ENCODE measurements around the gene PRKCZ. TPM values are rescaled to one million over a fixed set of nuclear protein-coding genes. Genes with fewer than 3 reads are reported as not detected.

PRKCZ gene
- total and polyA plus RNA-seq, 2 donors (not counting 1 experiment from before 2014, with no cell fraction given), result 1.6 to 2.0 TPM

DNA sequence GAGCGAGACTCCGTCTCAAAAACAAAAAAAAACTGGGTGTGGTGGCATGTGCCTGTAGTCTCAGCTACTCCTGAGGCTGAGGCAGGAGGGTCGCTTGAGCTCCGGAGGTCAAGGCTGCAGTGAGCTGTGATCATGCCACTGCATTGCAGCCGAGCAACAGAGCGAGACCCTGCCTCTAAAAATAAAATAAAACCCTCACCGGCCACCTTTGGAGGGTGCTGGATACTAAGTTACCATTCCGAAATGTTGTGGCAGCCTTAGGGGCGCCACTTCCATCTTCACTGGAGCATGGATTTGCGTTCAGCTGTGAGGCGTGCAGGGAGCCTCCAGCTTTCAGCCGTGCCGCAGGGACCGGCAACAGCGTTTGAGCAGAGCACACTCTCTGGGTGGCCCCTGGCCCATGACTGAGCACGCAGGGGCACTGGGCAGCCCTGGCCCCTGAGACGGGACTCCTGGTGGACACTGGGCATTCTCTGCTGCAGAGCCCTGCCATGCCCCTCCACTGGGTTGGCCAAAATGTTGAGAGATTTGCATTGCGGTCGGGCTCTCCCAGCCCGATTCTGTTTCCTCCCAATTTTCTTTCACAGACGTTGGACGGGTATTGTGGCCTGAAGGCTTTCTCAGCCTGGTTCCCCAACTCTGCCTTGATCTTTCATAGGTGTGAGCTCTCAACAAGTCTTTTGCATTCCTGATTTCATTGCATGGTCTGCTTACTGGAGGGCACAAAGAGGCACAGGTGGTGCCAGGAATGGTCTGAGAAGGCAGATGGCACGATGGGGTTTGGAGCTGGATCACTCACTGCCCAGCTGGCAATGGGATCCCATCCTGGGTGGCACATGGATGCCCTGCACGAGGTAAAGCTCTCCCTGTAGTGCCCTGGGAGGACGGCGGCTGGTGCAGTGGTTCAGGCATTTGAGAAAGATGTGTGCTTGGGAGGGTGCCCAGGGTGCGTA is 40.8 kb upstream of the PRKCZ start:
- Histone ChIP-seq H3K9me3 (ENCODE audit: control insufficient read depth, insufficient read depth, low read depth, low read length) (no peaks in the 10 kb centered on the region), H3K9ac (ENCODE audit: insufficient read depth, low read length) (no peak overlapping the region), H3K4me3 (replicated peaks in 1 of 4; ENCODE audit: control extremely low read depth in 1 of 4, insufficient read depth in 1 of 4, low read depth in 3 of 4, low read length in 4 of 4) (no peak overlapping the region), H3K4me1 (ENCODE audit: control insufficient read depth, extremely low read depth, insufficient read depth, low read length) (no peaks in the 10 kb centered on the region), H3K36me3 (ENCODE audit: control insufficient read depth, insufficient read depth, low read length) (no peaks in the 10 kb centered on the region), H3K27ac (ENCODE audit: insufficient read depth, low read length) (no peak overlapping the region), H3K79me2 (ENCODE audit: control insufficient read depth, insufficient read depth, low read length) (no peaks in the 10 kb centered on the region), H4K20me1 (ENCODE audit: control insufficient read depth, extremely low read depth, insufficient read depth, low read length) (no peaks in the 10 kb centered on the region), H2AFZ (ENCODE audit: low read length) (no peak overlapping the region), H3K4me2 (ENCODE audit: extremely low read depth, insufficient read depth, low read length) (no peak overlapping the region), H3K27me3 (ENCODE audit: control insufficient read depth, insufficient read depth, low read length) (no peaks in the 10 kb centered on the region)
- DNase-seq (ENCODE audit: low read depth in 2 of 2), result no peak
- TF ChIP-seq EZH2 (IDR thresholded peaks at IDR 0.05; ENCODE audit: low read length, missing control alignments), result no peak
- TF ChIP-seq, protein P1, sequence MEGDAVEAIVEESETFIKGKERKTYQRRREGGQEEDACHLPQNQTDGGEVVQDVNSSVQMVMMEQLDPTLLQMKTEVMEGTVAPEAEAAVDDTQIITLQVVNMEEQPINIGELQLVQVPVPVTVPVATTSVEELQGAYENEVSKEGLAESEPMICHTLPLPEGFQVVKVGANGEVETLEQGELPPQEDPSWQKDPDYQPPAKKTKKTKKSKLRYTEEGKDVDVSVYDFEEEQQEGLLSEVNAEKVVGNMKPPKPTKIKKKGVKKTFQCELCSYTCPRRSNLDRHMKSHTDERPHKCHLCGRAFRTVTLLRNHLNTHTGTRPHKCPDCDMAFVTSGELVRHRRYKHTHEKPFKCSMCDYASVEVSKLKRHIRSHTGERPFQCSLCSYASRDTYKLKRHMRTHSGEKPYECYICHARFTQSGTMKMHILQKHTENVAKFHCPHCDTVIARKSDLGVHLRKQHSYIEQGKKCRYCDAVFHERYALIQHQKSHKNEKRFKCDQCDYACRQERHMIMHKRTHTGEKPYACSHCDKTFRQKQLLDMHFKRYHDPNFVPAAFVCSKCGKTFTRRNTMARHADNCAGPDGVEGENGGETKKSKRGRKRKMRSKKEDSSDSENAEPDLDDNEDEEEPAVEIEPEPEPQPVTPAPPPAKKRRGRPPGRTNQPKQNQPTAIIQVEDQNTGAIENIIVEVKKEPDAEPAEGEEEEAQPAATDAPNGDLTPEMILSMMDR (conservative IDR thresholded peaks at IDR 0.05 in 1 of 2, IDR thresholded peaks at IDR 0.05 in 1 of 2; ENCODE audit: low read depth in 1 of 2, low read length in 2 of 2), result no peak

DNA sequence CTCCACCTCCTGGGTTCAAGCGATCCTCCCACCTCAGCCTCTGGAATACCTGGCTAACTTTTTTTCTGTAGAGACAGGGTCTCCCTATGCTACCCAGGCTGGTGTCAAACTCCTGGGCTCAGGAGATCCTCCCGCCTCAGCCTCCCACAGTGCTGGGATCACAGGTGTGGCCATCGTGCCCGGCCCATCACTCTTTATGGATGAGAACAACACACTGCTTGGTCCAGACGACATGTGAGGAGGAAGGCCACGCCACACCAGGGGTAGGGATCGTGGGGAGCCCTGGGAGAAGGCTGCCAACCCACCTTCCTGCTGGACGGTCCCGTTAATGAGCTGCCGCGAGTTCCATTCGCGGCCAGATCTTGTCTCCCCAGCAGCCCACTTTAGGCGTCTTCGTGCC is 36.0 kb upstream of the PRKCZ start:
- Histone ChIP-seq H2AFZ (ENCODE audit: low read length) (no peak overlapping the region), H3K4me1 (ENCODE audit: control insufficient read depth, extremely low read depth, insufficient read depth, low read length) (no peaks in the 10 kb centered on the region), H3K4me2 (ENCODE audit: extremely low read depth, insufficient read depth, low read length) (no peak overlapping the region), H3K9ac (ENCODE audit: insufficient read depth, low read length) (no peak overlapping the region), H3K27me3 (ENCODE audit: control insufficient read depth, insufficient read depth, low read length) (peaks cover 15% of the 10 kb centered on the region), H3K79me2 (ENCODE audit: control insufficient read depth, insufficient read depth, low read length) (no peaks in the 10 kb centered on the region), H3K36me3 (ENCODE audit: control insufficient read depth, insufficient read depth, low read length) (no peaks in the 10 kb centered on the region), H3K9me3 (ENCODE audit: control insufficient read depth, insufficient read depth, low read depth, low read length) (no peaks in the 10 kb centered on the region), H3K27ac (ENCODE audit: insufficient read depth, low read length) (no peak overlapping the region), H4K20me1 (ENCODE audit: control insufficient read depth, extremely low read depth, insufficient read depth, low read length) (no peaks in the 10 kb centered on the region), H3K4me3 (replicated peaks in 1 of 4; ENCODE audit: control extremely low read depth in 1 of 4, insufficient read depth in 1 of 4, low read depth in 3 of 4, low read length in 4 of 4) (no peak overlapping the region)
- no peak for DNase-seq (ENCODE audit: low read depth in 2 of 2)
- no peak for TF ChIP-seq EZH2 (IDR thresholded peaks at IDR 0.05; ENCODE audit: low read length, missing control alignments)
- TF ChIP-seq, protein P1 (conservative IDR thresholded peaks at IDR 0.05 in 1 of 2, IDR thresholded peaks at IDR 0.05 in 1 of 2; ENCODE audit: low read depth in 1 of 2, low read length in 2 of 2), result no peak

DNA sequence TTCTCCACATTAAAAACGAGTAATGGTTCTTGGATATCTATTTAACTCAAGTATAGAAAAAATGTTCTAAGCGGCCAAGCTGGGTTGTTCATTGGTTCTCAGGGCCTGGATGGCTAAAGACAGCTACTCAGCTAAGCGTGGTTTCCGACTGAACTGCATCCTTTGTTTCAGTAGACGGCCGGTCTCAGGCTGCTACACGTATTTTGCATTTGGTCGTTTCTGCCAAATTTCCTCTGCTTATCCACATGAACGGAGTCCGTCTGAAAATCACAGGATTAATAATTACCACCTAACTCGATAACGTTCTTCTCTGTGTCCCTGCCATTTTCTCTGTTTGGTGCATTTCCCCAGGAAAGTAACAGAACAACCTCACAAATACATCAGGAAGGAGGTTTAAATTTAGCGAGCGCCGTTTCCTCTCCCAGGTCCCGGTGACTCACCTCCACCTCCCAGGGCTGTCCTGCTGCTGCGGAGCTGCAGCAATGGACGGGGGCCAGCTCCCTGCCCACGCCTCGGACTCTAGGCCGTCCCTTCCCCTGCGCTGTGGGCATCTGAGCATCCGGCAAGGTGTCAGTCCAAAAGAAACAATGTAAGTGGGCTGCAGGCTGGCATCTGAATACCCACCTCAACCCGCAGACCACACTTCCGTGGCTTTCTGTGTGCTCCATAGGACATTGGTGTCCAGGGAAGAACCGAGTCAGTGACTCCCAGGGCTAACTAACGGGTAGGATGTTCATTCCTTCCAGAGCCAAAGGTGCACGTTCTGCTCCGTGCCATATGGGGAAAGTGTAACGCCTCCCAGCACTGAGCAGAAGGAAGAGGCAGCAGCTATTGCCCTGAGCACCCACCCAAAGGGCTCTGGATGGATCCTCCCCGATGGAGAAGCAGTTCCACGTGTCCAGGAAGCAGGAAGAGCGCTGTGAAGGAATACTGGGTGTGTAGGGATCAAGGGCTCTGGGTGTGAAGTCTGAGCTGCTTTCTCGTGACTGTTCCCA is 35.2 kb upstream of the PRKCZ start:
- Histone ChIP-seq H3K4me2 (ENCODE audit: extremely low read depth, insufficient read depth, low read length) (no peak overlapping the region), H3K9ac (ENCODE audit: insufficient read depth, low read length) (no peak overlapping the region), H3K27me3 (ENCODE audit: control insufficient read depth, insufficient read depth, low read length) (peaks cover 21% of the 10 kb centered on the region), H3K36me3 (ENCODE audit: control insufficient read depth, insufficient read depth, low read length) (no peaks in the 10 kb centered on the region), H3K4me3 (replicated peaks in 1 of 4; ENCODE audit: control extremely low read depth in 1 of 4, insufficient read depth in 1 of 4, low read depth in 3 of 4, low read length in 4 of 4) (no peak overlapping the region), H3K27ac (ENCODE audit: insufficient read depth, low read length) (no peak overlapping the region), H2AFZ (ENCODE audit: low read length) (no peak overlapping the region), H3K9me3 (ENCODE audit: control insufficient read depth, insufficient read depth, low read depth, low read length) (no peaks in the 10 kb centered on the region), H3K4me1 (ENCODE audit: control insufficient read depth, extremely low read depth, insufficient read depth, low read length) (no peaks in the 10 kb centered on the region), H3K79me2 (ENCODE audit: control insufficient read depth, insufficient read depth, low read length) (no peaks in the 10 kb centered on the region), H4K20me1 (ENCODE audit: control insufficient read depth, extremely low read depth, insufficient read depth, low read length) (no peaks in the 10 kb centered on the region)
- TF ChIP-seq, protein P1 (conservative IDR thresholded peaks at IDR 0.05 in 1 of 2, IDR thresholded peaks at IDR 0.05 in 1 of 2; ENCODE audit: low read depth in 1 of 2, low read length in 2 of 2), result no peak
- TF ChIP-seq EZH2 (IDR thresholded peaks at IDR 0.05; ENCODE audit: low read length, missing control alignments), result no peak
- peak in 1 of 2 donors; percentile 65 for DNase-seq (ENCODE audit: low read depth in 2 of 2)
